GM12878 (cell line): Measurements from ENCODE around the gene NUDCD3.

Source experiments
- CBFB ChIP-seq: IDR thresholded peaks from 2 replicates; pipeline ENCODE4 v1.6.1; 2016; ENCODE audit warnings: antibody characterized with exemption, low read depth
- CEBPB ChIP-seq, 2 experiments: fragments of 150-350 bp in 1 of 2; IDR thresholded peaks; 2 replicates each; pipeline ENCODE4 v1.6.1; 2012 to 2014; ENCODE audit warnings: low read depth in 2 of 2, low read length in 2 of 2, borderline replicate concordance in 1 of 2, inconsistent platforms in 1 of 2
- CTCF ChIP-seq, 3 experiments: IDR thresholded peaks in 2 of 3; conservative IDR thresholded peaks in 1 of 3; 2 replicates each; pipeline ENCODE4 v1.5.1; 2011; ENCODE audit warnings: low read depth in 3 of 3, low read length in 3 of 3, mild to moderate bottlenecking in 3 of 3, control low read depth in 2 of 3, moderate library complexity in 2 of 3, inconsistent platforms in 1 of 3, mixed read lengths in 1 of 3; ENCODE audit not compliant: control insufficient read depth in 2 of 3, insufficient read depth in 1 of 3; ENCODE audit errors: extremely low read depth in 1 of 3
- EZH2 ChIP-seq: IDR thresholded peaks from 2 replicates; pipeline ENCODE4 v1.6.1; 2012; ENCODE audit warnings: low read depth, mild to moderate bottlenecking, control low read depth, inconsistent platforms, low read length, borderline replicate concordance; ENCODE audit not compliant: control insufficient read depth
- HDAC6 ChIP-seq: fragments of 200-600 bp; sonication (generic); IDR thresholded peaks from one replicate; pipeline ENCODE4 v1.8.0; 2017; ENCODE audit warnings: antibody characterized with exemption; ENCODE audit not compliant: unreplicated experiment
- POLR2AphosphoS5 ChIP-seq: IDR thresholded peaks from 2 replicates; pipeline ENCODE4 v1.6.1; 2011; ENCODE audit warnings: mild to moderate bottlenecking, low read length, inconsistent platforms
- RBBP5 ChIP-seq: fragments of 200-600 bp; sonication (generic); conservative IDR thresholded peaks from 2 replicates; pipeline ENCODE4 v1.6.1; 2016
- SMC3 ChIP-seq: IDR thresholded peaks from 2 replicates; pipeline ENCODE4 v1.6.1; 2011; ENCODE audit warnings: low read length, improper control_type of control experiment, borderline replicate concordance
- SRF ChIP-seq, 2 experiments: IDR thresholded peaks; 2 replicates each; pipeline ENCODE4 v1.6.1; 2011; ENCODE audit warnings: low read depth in 2 of 2, low read length in 2 of 2, mild to moderate bottlenecking in 1 of 2, moderate library complexity in 1 of 2
- ZBTB11 ChIP-seq: fragments of 450-650 bp; formaldehyde crosslinking; IDR thresholded peaks from 2 replicates; pipeline ENCODE4 v1.5.0; 2022; ENCODE audit warnings: mild to moderate bottlenecking, missing genetic modification characterization
- ZNF274 ChIP-seq: IDR thresholded peaks from one replicate; pipeline ENCODE4 v1.8.0; 2011; ENCODE audit not compliant: insufficient read length, insufficient read depth

GRCh38 chr7:44508328-44509030, 18.0 kb upstream of the NUDCD3 start:
- TF ChIP-seq CEBPB (IDR thresholded peaks at IDR 0.05; ENCODE audit: borderline replicate concordance in 1 of 2, low read depth in 2 of 2, low read length in 2 of 2) = no peak
- TF ChIP-seq EZH2 = no peak
- no peak for TF ChIP-seq POLR2AphosphoS5
- no peak for TF ChIP-seq RBBP5
- no peak for TF ChIP-seq CTCF (IDR thresholded peaks at IDR 0.05 in 2 of 3, conservative IDR thresholded peaks at IDR 0.05 in 1 of 3; ENCODE audit: control insufficient read depth in 2 of 3, extremely low read depth in 1 of 3, insufficient read depth in 1 of 3, low read depth in 3 of 3, low read length in 3 of 3)
- no peak for TF ChIP-seq CBFB
- no peak for TF ChIP-seq HDAC6
- TF ChIP-seq SMC3 = no peak
- no peak for TF ChIP-seq SRF (IDR thresholded peaks at IDR 0.05; ENCODE audit: low read depth in 2 of 2, low read length in 2 of 2)
- TF ChIP-seq ZBTB11 (CRISPR knock-in tag) = no peak
- no peak for TF ChIP-seq ZNF274
